HG02763 (cell line): Measurements from ENCODE around the gene ARHGAP27.

Experiments
- ATAC-seq: cut with Tn5 transposase; IDR thresholded peaks from one replicate; pipeline ENCODE4 v1.9.1; 2021; ENCODE audit warnings: mild to moderate bottlenecking, moderate library complexity; ENCODE audit not compliant: unreplicated experiment

ARHGAP27 gene

GRCh38 chr17:45430738-45431530 lies 1.7 kb downstream of the ARHGAP27 start:
- peak; percentile 16 for ATAC-seq

DNA sequence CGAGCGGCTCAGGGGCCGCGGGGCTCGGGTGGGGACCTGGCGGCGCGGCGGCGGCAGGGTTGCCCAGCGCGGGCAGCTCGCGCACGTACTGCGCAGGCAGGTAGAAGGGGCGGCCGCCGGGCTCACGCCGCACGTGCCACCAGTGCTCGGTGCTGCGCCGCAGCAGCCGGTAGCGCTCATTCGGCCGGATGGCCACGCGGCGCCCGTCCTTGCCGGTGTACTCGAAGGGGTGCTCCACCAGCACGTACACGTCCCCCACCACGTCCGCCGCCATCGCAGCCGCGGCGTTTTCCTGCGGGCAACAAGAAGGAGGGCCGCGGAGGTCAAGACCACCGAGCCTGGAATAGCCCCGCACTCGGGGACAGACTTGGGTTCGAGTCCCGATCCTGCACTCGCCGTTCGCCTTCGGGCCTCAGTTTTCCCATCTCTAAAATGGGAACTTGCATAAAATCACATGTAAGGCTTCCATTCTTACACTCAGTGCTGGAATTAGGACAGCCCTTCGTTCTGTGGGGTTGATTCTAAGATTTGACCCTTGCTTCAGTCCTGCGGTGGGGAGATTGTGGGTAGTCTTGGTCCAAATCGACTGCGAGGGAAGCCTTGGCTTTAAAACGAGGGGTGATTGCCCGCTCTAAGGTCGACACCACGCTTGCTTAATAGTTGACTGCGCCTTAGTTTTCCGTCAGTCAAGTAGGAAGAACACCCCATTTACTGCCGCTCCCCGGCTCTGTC lies 2.5 kb downstream of the ARHGAP27 start:
- no peak for ATAC-seq

DNA sequence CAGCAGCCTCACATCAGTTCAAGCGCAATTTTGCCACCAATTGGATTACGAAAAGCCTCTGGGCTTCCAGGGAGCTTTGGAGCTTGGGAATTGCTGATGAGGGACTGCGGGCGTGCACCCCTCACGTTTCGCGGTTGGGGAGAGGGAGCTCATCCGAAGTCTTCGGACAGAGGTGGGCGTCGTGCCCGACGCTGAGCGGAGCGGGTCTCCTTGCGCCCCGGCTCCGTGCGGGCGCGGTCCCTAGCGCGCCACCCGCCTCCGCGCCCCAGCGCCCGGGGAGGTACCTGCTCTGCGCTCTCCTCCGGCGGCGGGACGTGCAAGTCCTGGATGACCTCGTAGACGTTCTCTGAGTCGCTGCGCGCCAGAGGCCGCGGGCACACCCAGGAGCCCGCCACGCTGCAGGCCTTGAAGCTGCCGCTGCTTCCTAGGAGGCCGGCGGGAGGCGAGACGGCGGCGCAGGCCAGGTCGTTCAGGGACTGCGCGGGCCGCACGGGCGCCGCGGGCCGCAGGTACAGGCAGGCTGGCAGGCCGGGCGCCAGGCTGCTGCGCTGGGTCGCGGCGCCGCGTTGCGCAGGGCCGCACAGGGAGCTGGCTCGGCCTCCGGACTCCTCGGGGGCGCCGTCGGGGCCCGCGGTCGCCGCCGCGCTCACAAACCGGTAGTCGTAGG lies 3.2 kb downstream of the ARHGAP27 start:
- no peak for ATAC-seq

GRCh38 chr17:45428931-45429338 lies 3.7 kb downstream of the ARHGAP27 start:
- no peak for ATAC-seq

DNA sequence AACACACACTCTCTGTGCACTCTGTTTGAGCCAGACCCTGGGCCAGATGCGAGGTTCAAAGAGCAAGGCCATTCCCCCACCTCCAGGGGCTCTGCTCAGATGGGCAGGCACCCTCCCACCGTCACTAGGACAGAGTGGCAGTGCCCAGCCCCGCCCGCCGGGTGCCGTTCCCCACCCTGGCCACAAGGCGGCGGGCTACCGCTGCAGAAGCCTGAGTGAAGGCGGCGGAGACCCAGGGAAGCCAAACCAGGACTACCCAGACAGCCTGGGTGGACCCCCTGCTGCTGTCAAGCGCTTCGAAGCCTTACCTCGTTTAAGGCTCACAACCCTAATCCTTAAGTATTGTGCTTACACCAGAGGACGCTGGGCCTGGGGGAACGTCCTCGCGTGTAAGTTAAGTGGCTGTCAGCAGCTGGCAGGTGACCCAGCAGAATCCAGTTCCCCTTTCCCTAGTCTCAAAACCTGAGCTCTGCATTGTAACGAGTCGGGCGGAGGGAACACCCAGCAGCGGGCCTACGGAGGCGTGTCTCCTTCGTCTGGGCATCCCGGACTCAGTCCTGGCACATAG lies 4.5 kb downstream of the ARHGAP27 start:
- ATAC-seq: peak; percentile 42

DNA sequence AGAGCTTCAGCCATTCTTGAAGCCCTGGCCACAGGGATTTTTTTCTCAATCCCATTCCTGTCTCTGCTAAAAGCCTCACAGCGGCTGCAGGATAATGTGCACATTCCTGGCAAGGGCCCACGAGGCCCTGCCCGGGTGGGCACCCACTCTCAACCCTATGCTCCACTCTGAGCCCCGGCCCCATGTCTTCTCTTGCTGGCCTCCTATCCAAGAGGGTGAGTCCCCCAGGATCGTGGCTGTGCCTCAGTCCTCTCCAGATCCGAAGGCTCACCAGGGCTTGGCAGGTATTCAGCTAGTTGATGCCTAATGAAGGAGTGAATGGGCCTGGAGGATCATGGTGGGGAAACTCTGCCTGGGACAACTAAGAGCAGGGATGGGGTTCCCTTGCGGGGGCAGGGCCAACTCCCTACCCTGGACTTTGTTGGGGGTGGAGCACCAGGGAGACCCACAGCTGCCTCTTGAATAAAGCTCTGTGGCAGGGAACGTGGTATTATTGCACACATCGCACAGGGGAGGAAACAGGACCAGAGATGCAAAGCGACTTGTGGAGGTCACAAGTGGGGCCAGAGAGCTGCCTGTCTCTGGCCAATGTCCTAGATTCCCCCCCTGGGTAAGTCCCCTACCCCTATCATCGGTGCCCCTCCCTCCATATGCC lies 5.4 kb downstream of the ARHGAP27 start:
- no peak for ATAC-seq

DNA sequence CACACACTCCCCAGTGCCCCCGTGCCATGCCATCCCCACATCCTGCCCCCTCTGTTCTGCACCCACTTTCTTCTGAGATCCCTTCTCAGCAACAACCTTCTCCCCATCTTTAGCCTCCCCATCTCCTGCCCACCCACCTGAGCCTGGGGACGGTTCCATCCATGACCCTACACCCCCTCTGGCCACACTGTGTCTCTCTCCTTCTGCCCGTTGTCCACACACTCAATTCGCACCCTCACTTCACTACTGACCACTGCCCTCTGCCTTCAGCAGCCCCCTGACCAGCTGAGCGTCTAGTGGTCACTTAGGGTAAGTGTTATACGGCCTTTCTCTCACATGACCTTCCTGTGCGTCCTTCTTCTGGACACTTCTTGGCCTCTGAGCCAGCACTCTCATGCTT lies 6.1 kb downstream of the ARHGAP27 start:
- ATAC-seq: no peak

DNA sequence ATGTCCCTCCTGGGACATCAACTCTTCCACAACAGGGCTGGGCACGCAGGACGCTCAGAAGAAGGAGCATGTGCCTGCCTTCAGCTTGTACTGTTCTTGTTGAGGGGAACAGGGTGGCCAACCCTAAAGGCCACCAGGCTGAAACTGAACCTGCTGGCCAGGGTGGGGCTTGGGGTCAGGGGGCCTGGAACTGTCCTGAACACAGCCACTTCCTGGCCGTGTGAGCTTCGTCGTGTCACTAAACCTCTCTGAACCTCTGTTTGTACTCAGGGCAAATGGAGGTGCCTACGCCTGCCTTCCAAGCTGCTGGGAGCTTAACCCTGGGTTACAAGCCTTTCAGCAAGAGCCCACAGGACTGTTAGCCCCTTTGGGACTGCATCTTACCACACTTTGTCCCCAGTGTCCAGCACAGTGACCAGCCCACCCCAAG lies 6.7 kb downstream of the ARHGAP27 start:
- ATAC-seq: no peak

- ATAC-seq: no peak
These were observed 7.3 kb downstream of the ARHGAP27 start for GRCh38 chr17:45425125-45425983.

GRCh38 chr17:45424769-45425124 lies 7.9 kb downstream of the ARHGAP27 start:
- ATAC-seq: no peak

DNA sequence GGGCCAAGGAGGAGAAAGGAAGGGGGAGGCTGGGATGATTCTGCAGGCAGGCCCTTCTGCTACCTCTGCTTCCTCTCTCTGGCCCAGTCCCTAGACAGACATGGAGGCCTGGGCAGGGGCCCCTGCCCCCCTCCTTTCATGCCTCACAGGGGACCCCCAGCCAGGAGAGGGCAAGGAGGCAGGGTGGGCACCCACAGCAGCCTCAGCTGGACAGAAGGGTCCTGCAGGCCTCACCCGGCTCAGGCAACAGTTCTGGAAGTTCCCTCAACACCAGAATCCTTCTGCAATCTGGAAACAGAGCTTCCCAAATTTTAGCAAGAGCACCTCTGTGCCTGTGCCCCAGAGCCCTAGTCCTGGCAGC lies 8.7 kb downstream of the ARHGAP27 start:
- ATAC-seq: no peak

DNA sequence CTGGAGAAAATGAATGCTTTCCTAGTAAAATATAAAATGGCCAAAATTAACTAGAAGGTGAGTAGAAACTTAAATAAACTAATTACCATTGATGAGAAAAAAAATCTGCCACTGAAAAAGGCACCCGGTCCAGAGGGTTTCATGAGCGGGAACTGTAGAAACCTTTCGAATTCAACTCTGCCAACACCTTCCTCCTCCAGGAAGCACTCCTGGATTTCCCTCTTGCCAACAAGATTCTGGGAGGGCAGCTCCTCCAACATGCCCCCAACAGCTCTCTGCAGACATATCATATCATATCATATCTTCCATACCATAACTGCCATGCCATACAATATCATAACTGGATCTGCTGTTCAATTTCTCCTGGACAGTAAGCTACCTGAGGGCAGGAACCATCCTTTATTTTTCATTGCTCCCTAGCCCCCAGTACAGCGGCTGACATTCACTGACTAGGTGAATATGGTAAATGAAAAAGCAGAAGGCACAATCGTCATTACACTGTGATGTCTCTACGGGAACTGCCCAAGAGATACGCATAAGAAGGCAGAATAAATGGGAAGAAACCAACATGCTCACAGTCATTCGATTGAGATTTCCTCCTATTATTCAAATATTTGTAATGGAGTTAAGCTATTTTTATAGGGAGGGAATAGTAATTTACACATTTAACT lies 9.2 kb downstream of the ARHGAP27 start:
- no peak for ATAC-seq

- ATAC-seq: no peak
These were observed 17.4 kb downstream of the ARHGAP27 start for GRCh38 chr17:45414990-45415881.

GRCh38 chr17:45413498-45413923 lies 19.2 kb downstream of the ARHGAP27 start:
- ATAC-seq: no peak

DNA sequence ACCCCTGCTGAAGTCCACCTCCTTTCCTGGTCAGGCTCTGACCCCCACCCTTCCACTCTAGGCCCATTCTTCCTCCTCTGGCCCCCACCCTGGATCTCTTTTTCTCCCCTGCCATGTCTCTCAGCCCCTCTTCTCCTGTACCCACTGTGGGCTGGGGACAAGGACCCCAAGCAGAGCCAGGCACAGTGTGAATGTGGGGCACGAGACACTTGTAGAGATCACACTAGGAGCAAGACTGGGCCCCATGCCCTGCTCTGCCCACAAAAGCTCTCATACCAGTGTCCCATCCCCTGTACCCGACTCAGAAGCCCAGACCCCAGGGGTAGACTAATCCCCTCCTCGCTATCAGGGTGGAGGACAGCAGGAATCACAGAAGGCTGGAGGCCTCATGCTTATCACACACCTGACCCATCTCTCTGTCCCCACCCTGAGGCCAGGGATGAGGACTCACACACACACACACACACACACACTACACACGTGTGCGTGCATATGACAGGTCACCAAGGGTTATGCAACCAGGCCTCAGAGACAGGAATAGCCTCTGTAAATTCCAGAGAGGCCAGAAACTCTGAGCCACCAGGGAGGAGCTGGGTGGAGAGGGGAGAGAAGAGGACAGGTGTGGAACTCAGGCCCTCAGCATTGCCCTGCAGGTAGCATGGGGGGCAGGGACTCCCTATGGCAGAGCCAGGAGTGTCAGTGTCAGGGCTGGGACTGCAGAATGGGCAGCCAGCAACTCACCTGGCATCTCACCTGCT lies 21.1 kb downstream of the ARHGAP27 start:
- no peak for ATAC-seq

- ATAC-seq: no peak
These were observed 22.3 kb downstream of the ARHGAP27 start for GRCh38 chr17:45410144-45411091.

GRCh38 chr17:45409659-45410076 lies 23.0 kb downstream of the ARHGAP27 start:
- no peak for ATAC-seq
